ENCODE data around the gene CCDC144A.
"Not testable (repeated sequence)": the region's sequence is repeated elsewhere in the genome, so short reads cannot be mapped to it uniquely, and the experiment has no call there.

CCDC144A gene

DNA sequence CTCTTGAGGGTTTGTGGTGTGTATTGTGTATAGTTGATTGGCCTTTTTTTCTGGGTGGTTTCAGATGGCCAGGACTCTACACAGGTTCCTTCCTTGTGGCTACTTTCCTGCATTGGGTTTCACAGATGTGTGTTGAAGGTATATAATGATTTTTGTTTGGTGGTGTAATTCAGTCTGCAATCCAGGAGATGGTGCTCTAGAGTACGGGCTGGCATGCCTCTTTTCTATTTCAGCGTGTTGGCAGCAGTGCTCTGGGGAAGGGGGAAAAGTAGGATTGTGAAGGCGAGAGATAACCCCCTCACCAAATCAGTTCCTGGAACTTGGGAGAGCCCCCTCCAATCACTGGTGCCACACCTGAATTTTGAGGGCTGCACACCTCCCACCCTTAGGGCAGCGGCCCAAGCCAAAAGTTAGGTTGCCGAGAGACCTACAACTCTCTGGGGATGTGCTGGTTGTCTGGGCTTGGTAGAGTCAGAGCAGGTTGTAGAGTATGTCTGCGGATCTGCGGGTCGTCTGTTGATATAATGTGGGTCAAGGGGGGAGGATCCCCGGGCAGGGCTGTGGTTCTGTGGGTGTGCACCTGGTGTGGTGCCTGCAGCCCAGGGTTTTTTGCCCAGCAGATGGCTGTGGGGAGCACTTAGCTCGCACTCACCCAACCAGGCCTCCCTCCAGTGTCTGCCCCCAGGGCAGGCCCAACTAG, 61.3 kb downstream of the CCDC144A start:
- DNase-seq (ENCODE audit: low read depth, low spot score): not testable (repeated sequence)

DNA sequence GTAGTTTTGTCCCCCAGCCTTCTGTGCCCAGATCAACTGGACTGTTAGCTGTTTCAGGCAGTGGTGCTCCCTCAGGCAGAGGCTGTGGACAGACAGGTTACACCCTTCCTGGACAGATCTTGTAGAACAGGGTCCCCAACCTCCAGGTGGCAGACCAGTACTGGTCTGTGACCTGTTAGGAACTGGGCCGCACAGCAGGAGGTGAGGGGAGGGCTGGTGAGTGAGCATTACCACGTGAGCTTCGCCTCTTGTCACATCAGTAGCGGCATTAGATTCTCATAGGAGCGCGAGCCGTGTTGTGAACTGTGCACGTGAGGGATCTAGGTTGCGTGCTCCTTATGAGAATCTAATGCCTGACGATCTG, 61.9 kb downstream of the CCDC144A start:
- DNase-seq (ENCODE audit: low read depth, low spot score): not testable (repeated sequence)

DNA sequence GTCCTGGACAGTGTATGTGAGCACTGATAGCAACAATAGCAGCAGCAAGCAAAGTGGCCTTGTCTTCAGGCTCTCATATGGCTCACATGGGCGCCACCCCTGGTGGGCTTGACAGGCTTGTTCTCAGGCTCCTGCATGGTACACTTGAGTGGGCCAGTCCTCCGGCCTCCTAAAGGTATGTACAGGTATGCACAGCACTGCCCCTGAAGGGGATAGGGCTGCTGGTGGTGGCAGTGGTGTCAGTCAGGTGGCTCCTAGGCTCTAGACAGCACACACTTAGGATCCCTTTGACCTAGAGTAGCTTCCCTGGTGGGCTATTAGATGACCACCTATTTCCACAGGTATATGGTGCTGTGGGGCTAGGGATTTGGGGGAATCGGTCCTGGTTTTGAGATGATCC, 67.5 kb downstream of the CCDC144A start:
- not testable (repeated sequence) for DNase-seq (ENCODE audit: low read depth, low spot score)

DNA sequence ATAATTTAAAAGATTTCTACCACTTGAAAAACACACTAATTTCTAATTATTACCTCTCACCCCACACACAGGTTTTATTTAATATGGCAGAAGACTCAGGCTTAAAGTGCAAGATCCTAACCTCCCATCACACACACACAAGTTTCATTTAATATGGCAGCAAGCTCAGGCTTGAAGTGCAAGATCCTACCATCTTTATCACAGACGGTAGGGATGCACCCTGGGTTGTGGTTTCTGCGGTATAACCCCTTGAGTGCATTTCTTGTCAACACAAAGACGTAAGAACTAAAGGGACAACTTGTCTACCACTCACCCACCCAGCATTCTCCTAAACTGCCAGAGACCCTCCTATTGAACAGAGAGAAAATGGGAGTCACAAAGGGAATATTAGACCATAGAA, 68.1 kb downstream of the CCDC144A start:
- DNase-seq (ENCODE audit: low read depth, low spot score): not testable (repeated sequence)

DNA sequence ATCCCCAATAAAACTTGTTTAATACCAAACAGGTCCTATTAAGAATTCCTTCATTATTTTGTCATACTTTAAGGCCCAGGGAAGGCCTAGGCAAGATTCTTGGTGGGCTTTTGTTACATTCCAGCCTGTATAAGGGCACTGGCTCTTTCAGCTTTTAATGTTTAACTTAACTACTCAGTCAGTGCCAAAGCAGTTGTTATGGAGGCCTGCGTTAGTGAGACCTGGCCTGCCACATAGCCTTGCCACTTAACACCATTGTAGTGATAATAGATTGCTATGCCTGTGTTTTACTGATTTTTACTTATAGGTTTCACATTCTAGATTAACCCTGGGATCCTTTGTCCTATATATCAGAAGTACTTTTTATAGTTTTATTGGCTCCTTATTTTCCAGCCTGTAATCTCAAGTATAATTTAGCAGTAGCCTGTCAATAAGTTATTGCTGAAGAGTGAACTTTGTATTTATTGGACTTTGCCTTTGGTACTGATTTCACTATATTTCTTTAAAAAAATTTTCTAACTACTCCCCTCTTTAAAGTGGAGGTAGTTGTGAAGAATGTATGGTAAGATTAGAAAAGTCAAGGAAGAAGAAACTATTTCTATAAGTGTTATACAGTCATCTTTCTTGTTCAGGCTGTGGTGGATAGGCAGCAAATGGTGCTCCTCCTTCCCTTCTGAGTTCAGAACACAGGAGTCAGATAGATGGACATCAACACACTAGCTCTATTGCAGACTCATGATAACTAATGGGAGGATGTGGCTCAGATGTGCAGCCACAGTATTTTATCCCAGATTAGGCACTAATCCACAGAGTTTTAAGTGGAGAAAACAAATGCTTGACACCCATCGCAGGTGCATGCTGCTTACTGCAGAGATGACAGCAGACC, 78.5 kb downstream of the CCDC144A start:
- not testable (repeated sequence) for DNase-seq (ENCODE audit: low read depth, low spot score)

DNA sequence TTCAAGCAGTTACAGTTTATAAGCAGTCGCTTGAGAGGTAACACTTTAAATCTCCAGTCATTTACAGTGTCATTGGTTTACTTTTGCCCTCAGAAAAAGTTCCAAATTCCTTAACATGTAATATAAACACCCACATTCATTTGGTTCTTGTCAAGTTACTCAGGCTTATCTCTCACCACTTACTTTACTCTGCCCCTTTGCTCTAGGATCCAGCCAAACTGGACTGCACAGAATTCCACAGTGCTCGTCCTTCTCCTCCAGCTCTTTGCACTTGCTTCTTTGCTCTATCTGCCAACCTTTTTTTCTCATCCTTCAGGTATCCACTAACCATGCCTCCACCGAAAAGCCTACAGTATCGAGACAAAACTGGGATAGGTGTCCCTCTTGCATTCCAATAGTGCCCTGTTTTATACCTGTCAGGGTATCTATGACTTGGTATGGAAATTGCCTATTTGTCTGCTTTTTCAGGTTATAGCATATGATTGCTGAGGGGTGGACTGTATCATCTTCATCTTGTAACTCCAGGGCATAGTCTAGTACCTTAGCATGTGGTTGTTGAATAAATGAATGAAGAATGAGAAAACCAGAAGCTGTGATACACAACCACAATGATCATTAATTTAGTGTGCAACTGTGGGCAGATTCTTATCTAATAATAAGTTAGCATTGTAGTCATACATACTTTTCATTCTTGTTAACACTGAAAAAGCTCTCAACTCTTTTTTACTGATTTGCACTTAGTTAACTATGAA, 82.5 kb downstream of the CCDC144A start:
- not testable (repeated sequence) for DNase-seq (ENCODE audit: low read depth, low spot score)

DNA sequence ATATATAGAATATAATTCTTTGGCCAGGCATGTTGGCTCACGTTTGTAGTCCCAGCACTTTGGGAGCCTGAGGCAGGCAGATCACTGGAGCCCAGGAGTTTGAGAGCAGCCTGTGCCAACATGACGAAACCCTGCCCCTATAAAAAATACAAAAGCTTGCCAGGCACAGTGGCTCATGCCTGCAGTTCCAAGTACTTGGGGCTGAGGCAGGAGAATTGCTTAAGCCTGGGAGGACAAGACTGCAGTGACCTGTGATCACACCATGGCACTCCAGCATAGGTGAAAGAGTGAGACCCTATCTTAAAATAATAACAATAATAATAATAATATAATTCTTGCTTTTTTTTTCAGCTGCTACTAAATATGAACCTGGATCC, 83.1 kb downstream of the CCDC144A start:
- not testable (repeated sequence) for DNase-seq (ENCODE audit: low read depth, low spot score)

DNA sequence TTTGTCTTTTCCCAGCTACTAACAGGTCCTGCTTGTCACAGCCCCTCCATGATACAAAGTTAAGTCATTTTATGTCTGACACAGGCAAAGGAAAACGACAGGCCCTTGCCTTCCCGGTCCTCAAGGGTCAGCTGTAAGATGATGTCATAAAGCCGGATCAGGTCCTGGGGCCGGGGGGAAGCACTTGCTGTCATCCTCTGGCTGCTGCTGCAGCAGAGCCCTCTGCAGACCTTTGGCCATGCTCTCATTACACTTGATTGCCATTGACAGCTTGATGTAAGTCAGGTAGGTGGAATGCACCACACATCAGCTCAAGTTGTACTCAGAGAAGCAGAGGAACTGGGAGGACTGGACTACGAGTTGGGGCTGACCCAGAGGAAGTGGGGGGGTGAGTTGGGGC, 97.8 kb downstream of the CCDC144A start:
- DNase-seq (ENCODE audit: low read depth, low spot score): not testable (repeated sequence)

DNA sequence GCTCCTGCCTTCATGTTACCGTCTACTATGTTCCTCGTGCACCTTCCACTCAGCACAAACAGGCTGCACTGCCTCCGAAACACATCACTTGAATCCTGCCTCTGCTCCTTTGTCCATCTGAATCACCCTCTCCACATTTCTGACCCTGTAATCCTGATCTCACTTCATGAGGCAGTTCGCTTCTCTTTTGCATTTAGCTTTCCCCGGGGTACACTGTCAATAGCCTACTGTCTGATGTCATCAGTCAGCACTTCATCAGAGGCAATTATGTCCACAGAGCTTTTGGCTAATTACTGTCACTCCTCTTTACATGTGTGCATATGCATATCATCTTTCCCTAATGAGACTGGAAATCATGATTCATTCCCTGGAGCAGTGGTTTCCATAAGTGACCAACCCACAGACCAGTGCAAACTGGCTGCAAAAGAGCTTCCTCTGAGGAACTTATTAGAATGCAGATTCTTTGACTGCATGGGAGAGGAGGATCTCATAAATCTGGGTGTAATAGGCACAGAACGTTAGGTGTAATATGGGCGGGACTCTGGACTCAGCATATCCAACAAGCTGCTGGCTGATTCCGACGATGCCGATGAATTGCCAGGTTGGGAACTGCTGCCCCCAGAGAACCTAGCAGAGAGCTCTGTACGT, 99.0 kb downstream of the CCDC144A start:
- not testable (repeated sequence) for DNase-seq (ENCODE audit: low read depth, low spot score)

DNA sequence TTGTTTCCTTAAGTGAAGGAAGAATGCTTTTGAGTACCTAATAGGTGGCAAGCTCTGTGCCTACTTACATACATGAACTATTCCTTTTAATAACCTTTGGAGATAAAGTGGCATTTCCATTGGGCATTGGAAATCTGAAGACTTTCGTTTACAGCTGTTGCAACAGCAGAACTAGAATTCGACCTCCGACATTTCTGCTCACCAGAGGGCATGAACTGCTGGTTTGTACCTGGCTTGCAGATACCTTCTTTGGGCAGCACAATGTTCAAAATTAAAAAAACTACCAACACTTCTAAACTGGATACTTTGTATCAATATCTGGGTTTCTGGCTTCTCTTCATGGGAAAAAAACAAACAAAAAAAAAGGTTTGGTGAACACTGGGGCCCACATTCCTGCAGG, 99.6 kb downstream of the CCDC144A start:
- not testable (repeated sequence) for DNase-seq (ENCODE audit: low read depth, low spot score)

DNA sequence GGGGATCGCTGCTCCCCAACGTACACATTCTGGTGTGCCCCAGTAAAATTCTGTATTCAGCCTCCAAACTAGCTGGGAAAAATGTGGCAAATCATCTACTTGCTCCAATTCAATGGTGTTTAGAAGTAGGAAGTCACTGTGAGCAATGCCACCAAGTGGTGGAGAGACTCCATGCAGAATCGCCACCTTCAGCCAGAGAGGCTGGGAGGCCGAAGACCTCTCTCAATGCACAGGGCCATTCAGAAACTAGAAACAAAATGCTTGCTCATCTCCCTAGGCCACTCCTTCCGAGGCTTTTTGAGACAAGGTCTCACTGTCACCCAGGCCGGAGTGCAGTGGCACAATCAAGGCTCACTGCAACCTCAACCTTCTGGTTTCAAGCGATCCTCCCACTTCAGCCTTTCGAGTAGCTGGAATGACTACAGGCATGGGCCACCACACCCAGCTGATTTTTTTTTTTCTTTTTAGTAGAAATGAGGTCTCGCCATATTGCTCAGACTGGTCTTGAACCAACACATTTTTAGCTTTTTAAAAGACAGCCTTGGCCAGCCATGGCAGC, 100.4 kb downstream of the CCDC144A start:
- DNase-seq (ENCODE audit: low read depth, low spot score): not testable (repeated sequence)

DNA sequence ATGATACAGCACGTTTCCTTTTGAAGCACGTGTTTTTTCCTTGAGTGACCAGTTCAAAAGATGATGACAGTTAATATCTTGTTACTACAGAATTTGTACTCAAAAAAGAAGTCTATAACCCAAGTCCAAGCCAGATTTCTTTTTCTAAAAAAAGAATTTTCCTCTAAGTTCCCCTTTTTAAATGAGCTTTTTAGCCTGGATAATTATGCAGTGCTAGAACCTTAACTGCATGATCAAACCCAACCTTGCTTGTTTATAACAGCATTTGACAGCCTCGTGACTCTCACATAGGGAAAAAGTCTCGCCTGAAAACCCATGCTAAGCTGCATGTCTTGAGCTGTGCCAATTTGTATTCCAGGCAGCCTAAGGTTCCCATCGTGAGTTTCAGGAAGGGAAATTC, 104.2 kb downstream of the CCDC144A start:
- not testable (repeated sequence) for DNase-seq (ENCODE audit: low read depth, low spot score)

DNA sequence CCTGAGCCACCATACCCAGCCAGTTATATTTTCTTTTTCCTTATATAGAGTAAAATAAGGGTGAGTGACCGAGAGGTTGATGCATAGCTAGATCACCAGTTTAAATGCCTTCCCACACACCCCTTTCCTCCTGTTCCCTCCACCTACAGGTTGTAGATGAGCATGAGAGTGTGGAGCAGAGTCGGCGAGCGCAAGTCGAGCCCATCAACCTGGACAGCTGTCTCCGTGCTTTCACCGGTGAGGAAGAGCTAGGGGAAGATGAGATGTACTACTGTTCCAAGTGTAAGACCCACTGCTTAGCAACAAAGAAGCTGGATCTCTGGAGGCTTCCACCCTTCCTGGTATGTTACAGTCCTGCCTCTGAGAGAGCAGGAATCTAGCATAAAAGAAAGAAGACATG, 105.9 kb downstream of the CCDC144A start:
- DNase-seq (ENCODE audit: low read depth, low spot score): not testable (repeated sequence)

DNA sequence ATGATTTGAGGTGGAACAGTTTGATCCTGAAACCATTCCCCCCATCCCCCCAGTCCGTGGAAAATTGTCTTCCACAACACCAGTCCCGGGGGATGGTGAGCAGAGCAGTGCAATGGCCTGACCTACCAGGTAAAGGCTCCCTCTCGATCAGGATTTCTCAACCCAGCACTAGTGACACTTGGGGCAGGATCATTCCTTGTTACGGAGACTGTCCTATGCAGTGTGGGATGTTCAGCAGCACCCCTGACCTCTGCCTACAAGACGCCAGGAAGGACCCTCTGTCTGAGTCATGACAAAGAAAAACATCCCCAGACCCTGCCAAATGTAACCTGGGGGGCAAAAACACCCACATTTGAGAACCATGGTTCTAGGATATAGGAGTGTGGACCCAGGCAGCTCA, 114.8 kb downstream of the CCDC144A start:
- not testable (repeated sequence) for DNase-seq (ENCODE audit: low read depth, low spot score)

DNA sequence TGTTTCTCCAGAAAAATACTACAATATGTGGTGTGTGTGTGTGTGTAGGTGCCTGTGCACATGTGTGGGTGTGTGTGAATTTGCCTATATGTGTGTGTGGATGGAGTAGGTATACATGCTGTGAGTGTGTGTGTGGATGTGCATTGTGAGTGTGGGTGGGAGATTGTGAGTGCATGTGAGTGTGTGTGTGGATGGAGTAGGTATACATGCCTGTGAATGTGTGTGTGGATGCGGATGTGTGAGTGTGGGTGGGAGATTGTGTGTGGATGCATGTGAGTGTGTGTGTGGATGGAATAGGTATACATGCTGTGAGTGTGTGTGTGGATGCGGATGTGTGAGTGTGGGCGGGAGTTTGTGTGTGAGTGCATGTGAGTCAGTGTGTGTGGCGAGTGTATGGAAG, 116.6 kb downstream of the CCDC144A start:
- DNase-seq (ENCODE audit: low read depth, low spot score): not testable (repeated sequence)

DNA sequence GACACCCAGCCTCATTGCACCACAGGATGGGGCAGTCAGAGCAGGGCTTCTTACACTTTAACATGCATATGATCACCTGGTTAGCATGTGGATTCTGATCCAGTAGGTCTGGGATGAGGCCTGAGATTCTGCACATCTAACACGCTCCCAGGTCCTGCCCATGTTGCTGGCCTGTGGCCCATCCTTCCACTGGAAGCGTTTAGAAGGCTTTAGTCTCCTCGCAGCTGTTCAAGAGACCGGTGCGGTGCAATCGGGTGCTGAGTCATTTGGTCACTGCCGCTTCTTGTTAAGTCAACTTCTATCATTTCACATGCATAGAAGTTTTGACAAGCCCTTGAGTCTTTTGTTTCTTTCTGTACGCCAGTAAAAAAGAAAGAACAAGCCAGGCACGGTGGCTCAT, 117.6 kb downstream of the CCDC144A start:
- not testable (repeated sequence) for DNase-seq (ENCODE audit: low read depth, low spot score)

DNA sequence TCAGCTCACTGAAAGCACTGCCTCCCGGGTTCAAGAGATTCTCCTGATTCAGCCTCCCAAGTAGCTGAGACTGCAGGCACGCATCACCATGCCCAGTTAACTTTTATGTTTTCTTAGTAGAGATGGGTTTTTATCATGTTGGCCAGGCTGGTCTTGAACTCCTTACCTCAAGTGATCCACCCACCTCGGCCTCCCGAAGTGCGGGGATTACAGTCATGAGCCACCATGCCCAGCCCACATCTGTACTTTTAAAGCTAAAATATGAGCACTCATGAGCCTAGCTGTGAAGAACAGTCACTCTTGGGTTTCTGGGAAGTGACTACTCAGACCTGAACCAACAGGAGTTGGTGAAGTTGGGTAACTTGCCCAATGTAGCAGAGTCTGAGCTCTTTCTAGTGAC, 120.2 kb downstream of the CCDC144A start:
- DNase-seq (ENCODE audit: low read depth, low spot score): not testable (repeated sequence)

DNA sequence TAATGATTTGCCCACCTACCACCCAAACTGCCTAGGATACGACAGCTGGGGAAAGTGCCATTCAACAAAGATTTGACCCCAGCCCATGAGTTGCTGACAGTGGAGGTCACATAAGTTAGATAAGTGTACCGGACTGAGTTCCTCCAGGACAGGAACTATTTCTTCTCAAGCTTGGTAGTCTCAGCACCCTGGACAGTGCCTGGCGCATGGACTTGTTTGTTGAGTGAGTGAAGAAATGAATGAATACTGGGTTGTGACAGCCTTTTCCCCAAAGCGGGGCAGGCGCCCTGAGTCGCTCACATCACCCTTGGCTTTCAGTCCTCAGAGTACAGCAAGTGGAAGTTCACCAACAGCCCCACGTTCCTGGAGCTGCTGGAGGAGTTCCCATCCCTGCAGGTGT, 122.1 kb downstream of the CCDC144A start:
- DNase-seq (ENCODE audit: low read depth, low spot score): not testable (repeated sequence)

DNA sequence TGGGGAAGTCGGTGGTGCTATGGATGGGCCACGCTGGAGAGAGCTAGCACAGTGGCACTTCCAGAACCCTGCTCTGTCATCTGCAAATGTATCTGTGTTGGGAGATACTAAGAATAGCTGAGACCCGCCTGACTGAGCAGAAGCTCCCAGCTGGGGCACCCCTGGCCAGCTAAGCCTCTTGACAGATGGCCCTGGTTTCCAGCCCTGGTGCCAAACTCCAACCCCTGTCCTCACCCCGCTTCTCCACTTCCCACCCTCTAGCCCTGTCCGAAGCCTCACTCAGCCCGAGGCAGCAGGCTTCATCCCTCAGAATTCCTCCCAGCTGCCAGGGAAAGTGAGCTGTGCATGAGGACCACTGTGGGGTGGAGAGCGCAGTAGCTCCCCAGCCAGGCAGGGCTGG, 124.4 kb downstream of the CCDC144A start:
- no peak for DNase-seq (ENCODE audit: low read depth, low spot score)

DNA sequence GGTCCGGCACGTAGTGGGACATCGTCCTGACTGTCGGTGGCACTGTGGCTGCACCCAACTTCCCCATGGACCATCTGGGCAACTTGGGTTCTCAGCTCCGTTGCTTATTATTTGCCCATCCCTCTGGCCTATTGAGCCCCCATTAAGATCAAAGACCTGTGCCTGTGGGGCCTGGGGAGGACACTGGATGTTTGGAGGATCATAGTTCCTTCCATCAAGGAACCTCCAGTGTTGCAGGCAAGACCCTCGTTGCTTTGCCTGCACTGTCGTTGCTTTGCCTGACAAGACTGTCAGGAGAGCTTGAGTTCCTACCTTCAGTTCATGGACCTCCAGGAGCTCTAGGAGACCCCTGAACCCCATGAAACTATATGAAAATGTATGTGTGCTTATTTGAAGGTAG, 127.2 kb downstream of the CCDC144A start:
- DNase-seq (ENCODE audit: low read depth, low spot score): no peak

DNA sequence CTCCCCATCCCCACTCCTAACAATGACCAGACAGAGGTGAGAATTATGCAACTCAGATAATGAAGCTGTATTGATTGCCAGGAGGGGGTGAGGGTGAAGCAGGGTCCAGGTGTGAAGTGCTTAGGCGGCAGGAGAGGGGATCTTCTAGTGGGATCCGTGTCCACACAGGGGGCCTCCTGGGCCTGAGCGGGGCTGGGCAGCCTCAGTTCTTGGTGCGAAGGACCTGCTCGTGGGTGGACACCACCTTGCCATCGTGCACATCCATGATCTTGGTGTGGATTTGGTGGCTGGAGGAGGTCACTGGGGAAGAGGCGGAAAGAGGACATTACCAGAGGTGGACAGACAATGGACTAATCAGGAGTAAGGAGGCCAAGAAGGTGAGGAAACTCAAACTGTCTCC, 127.9 kb downstream of the CCDC144A start:
- DNase-seq (ENCODE audit: low read depth, low spot score): not testable (repeated sequence)
